H1 (cell line): Measurements from ENCODE around the gene STAM.

ENCODE experiments used
- EZH2 ChIP-seq: fragments of 200-600 bp; sonication (generic); IDR thresholded peaks from 2 replicates; pipeline ENCODE4 v1.7.1; 2012; ENCODE audit warnings: low read depth, mild to moderate bottlenecking, moderate library complexity, low read length, inconsistent platforms; ENCODE audit not compliant: severe bottlenecking
- JUND ChIP-seq: IDR thresholded peaks from 2 replicates; pipeline ENCODE4 v1.6.1; 2011; ENCODE audit warnings: mild to moderate bottlenecking, improper control_type of control experiment, low read length

DNA sequence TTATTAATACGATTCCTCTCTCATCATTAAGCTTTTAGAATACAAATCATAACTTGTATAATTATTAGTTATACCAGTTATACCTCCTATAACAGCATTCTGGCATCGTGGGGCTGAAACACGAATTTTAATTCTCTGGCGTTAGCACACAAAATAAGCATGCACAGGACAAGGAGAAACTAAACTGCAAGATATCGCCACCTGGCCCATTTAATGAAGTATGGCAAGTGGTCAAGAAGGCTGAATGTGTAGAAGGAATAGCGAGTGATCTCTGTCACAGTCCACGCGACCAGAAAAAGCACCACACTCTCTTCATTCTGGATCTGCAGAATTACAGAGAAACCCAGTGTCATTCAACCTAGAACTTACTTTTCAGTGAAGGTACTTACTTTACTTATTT is 44.9 kb upstream of the STAM start:
- TF ChIP-seq EZH2 (no peak), JUND (no peak)
